Small intestine (tissue), 7 donors: ENCODE data around the gene HTATSF1. TPM values are rescaled to one million over a fixed set of nuclear protein-coding genes. Genes with fewer than 3 reads are reported as not detected.

Experiments
- DNase-seq, 2 donors: peaks; one replicate each; pipeline versions ENCODE4 v3.0.0 to v3.0.0-alpha.2; 2013
- FAIRE-seq: peaks from 2 replicates; lab custom pipeline; 2012; peaks lifted over from hg19 to GRCh38; lab: Jason Lieb, UNC
- H3K27ac ChIP-seq, 3 donors: one replicate each; pipeline ENCODE4 v1.5.1; 2013; ENCODE audit warnings: low read length in 2 of 3, mild to moderate bottlenecking in 2 of 3, control low read depth in 1 of 3, inconsistent platforms in 1 of 3, low read depth in 1 of 3, moderate library complexity in 1 of 3
- H3K27me3 ChIP-seq, 3 donors: one replicate each; pipeline ENCODE4 v1.6.1; 2013; ENCODE audit warnings: low read length in 3 of 3, inconsistent platforms in 1 of 3; ENCODE audit not compliant: control insufficient read depth in 3 of 3, insufficient read depth in 3 of 3
- H3K36me3 ChIP-seq, 3 donors: one replicate each; pipeline ENCODE4 v1.6.1; 2013; ENCODE audit warnings: low read length in 3 of 3, inconsistent platforms in 1 of 3, low read depth in 1 of 3, mild to moderate bottlenecking in 1 of 3, moderate library complexity in 1 of 3; ENCODE audit not compliant: control insufficient read depth in 3 of 3, insufficient read depth in 2 of 3
- H3K4me1 ChIP-seq, 3 donors: one replicate each; pipeline ENCODE4 v1.6.1; 2013; ENCODE audit warnings: low read length in 2 of 3, inconsistent platforms in 1 of 3, low read depth in 1 of 3, mild to moderate bottlenecking in 1 of 3, moderate library complexity in 1 of 3; ENCODE audit not compliant: control insufficient read depth in 3 of 3, insufficient read depth in 2 of 3
- H3K4me3 ChIP-seq, 3 donors: one replicate each; pipeline ENCODE4 v1.5.1; 2013; ENCODE audit warnings: low read length in 3 of 3, control low read depth in 1 of 3, inconsistent platforms in 1 of 3, low read depth in 1 of 3, mild to moderate bottlenecking in 1 of 3, moderate library complexity in 1 of 3
- H3K9me3 ChIP-seq, 2 donors: one replicate each; pipeline ENCODE4 v1.6.1; 2013; ENCODE audit warnings: low read depth in 1 of 2, low read length in 1 of 2; ENCODE audit not compliant: control insufficient read depth in 2 of 2, insufficient read depth in 1 of 2
- WGBS, 3 donors: extraction: QIAGEN DNeasy Blood & Tissue Kit; methylation state at CpG; one replicate each; pipeline ENCODE4 v1.1.7; 2013; 5-methylcytosine and 5-hydroxymethylcytosine counted together
- polyA plus RNA-seq, 4 donors: library from polyadenylated mRNA; stranded (reverse) in 3 of 4; unstranded in 1 of 4; fragments of 200-250 nt in 3 of 4; fragments of 120-200 nt in 1 of 4; gene quantifications; one replicate each; pipeline versions ENCODE4 v1.2.1 to v1.2.3, GENCODE V29; 2013
- donor health status: healthy with polysubstance abuse.
- donor health status: control.
- donor health status: control.
- donor health status: Bipolar disorder and iron deficiency.
- donor health status: healthy.

HTATSF1 gene
- polyA plus RNA-seq, 4 donors, result 27.0 to 52.5 (median 33.7) TPM

DNA sequence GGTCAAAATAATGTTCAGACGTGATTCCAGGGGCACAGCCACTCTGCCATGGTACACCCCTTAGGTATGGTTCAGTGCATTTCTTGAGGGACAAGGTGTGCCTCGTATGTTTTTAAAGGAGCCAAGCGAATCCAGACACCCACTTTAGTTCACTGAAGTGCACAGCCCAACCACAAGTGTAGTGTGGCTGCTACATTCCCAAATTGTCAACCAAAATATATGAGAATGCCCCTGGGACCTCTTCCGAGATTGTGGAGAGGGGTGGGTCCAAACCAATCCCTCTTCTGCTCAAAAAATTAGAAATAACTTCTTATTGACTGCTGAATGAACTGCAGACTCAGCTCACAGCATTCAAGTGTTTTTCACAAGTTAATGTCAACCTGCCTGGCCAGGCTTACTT lies 17.0 kb upstream of the HTATSF1 start:
- no peak for FAIRE-seq
- WGBS, 3 donors, result 31 to 43% (median 36%) methylated on average over 4 of the region's 4 CpGs

DNA sequence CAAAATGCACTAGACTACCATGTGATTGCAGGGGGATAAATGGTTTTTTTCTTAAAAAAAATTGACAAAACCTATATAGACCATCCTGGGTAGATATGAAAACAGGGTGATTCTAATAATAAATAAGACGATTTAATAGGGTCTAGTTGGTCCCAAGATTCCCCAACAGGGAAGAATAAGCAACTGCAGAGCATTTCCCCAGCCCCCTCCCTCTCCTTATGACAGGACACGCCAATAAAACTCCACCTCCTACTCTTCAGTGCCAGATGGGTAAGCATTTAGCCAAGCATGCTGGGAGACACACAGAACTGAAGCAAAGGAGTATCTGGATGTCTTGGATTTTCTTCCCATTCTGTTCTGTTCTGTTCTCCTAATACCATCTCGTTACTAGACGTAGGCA lies 9.7 kb upstream of the HTATSF1 start, which contains the start of gene BRS3:
BRS3 (plus strand) TSS at position 301 of the 400 bp plus-strand sequence. CDS start 168 bp downstream, outside the sequence.
- 44 to 77% (median 54%) methylated on average over 4 of the region's 4 CpGs for WGBS, 3 donors
- no peaks in the 10 kb centered on the region for H3K4me1 ChIP-seq
- H3K4me3 ChIP-seq, result no peak within 1 kb of the TSS
- peaks cover 0 to 1% (median 0%) of the 10 kb centered on the region in 3 donors for H3K27me3 ChIP-seq
- no peak within 1 kb of the TSS for H3K27ac ChIP-seq
- FAIRE-seq, result no peak
- DNase-seq, result no peak
- no peaks in the 10 kb centered on the region for H3K36me3 ChIP-seq
- no peaks in the 10 kb centered on the region for H3K9me3 ChIP-seq

More for the DNA sequence above, 17.0 kb upstream of the HTATSF1 start:
- DNase-seq, result no peak
- Histone ChIP-seq H3K27ac (no peak overlapping the region), H3K9me3 (no peaks in the 10 kb centered on the region), H3K27me3 (no peaks in the 10 kb centered on the region), H3K4me3 (no peak overlapping the region), H3K4me1 (no peaks in the 10 kb centered on the region), H3K36me3 (no peaks in the 10 kb centered on the region)

DNA sequence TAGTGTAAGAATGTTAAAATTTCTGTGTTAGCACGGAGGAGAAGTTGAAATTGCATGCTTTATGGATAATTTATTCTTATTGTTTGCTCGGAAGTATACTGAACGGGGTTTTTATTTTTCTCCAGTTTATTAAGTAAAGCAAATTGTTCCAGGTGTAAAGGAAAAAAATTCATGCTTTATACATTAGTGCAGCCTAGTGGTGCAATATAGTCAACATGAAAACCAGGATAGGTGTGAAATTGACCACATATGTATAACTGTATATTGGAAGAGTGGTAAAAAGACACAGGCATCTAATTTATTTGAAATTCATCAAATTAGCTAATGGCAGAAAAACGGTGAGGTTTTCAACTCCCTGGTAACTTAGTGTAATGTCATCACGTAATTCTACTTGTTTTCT lies 8.7 kb upstream of the HTATSF1 start:
- Histone ChIP-seq H3K27ac (no peak overlapping the region), H3K36me3 (no peaks in the 10 kb centered on the region), H3K4me3 (no peak overlapping the region), H3K4me1 (no peaks in the 10 kb centered on the region), H3K9me3 (no peaks in the 10 kb centered on the region), H3K27me3 (peaks cover 0 to 1% (median 0%) of the 10 kb centered on the region in 3 donors)
- WGBS, 3 donors, result 42 to 54% (median 45%) methylated on average over 5 of the region's 5 CpGs
- DNase-seq (no peak), FAIRE-seq (no peak)

DNA sequence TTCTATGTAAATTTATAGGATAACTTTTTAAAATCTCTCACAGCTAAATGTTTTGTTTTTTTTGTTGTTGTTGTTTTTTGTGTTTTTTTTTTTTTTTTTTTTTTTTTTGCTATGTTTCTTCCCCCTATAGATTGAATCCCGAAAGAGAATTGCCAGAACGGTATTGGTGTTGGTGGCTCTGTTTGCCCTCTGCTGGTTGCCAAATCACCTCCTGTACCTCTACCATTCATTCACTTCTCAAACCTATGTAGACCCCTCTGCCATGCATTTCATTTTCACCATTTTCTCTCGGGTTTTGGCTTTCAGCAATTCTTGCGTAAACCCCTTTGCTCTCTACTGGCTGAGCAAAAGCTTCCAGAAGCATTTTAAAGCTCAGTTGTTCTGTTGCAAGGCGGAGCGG lies 5.6 kb upstream of the HTATSF1 start:
- no peak for FAIRE-seq
- Histone ChIP-seq H3K4me1 (peaks cover 0 to 4% (median 0%) of the 10 kb centered on the region in 3 donors), H3K27ac (no peak overlapping the region), H3K27me3 (peaks cover 0 to 1% (median 0%) of the 10 kb centered on the region in 3 donors), H3K4me3 (no peak overlapping the region), H3K9me3 (no peaks in the 10 kb centered on the region), H3K36me3 (no peaks in the 10 kb centered on the region)
- WGBS, 3 donors, result 66 to 75% (median 67%) methylated on average over 6 of the region's 6 CpGs
- no peak for DNase-seq

DNA sequence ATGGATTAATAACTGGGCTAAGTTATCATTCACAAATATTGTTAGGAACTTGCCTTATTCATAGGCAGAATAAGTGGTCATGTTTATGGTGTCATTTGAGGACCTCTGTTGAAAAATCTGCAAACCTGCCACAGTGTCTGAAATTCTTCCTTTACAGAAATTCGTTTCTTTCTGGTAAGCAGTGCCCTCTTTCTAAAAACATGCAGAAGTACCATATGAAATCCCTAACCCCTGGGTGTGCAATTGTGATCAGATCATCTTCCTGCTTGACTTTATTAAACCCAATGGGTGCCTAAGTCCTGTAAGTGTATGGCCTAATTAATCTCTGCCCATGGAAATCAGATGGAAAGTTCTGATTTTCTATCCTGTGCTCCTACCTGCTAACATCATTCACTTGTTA lies 4.4 kb upstream of the HTATSF1 start:
- FAIRE-seq, result no peak
- H3K27ac ChIP-seq, result no peak overlapping the region
- peaks cover 0 to 4% (median 0%) of the 10 kb centered on the region in 3 donors for H3K4me1 ChIP-seq
- H3K36me3 ChIP-seq, result no peaks in the 10 kb centered on the region
- H3K27me3 ChIP-seq, result no peaks in the 10 kb centered on the region
- H3K9me3 ChIP-seq, result no peaks in the 10 kb centered on the region
- WGBS, 3 donors, result 20 to 77% (median 35%) methylated on average over 1 of the region's 1 CpG
- DNase-seq, result no peak
- no peak overlapping the region for H3K4me3 ChIP-seq

DNA sequence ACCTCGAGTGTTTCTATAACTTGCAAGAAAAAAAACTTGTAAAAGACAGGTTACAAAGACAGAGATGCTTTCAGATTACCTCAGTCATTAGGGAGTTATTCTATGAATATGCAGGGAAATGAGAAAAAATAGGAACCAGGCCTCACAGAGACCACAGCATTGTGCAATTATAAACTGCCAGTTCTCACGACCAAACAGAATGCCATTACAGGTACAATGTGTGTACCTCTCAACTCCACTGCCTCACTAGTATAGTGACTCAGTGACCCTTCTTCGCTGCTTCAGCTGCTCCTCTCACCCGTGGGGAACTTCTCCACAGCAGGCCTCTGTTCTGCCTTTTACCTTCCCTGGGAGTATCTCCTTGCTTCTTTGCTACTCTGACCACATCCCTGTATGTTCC lies 2.3 kb upstream of the HTATSF1 start:
- no peaks in the 10 kb centered on the region for H3K9me3 ChIP-seq
- H3K27me3 ChIP-seq, result no peaks in the 10 kb centered on the region
- no peak overlapping the region for H3K4me3 ChIP-seq
- H3K36me3 ChIP-seq, result no peaks in the 10 kb centered on the region
- 70 to 81% (median 75%) methylated on average over 4 of the region's 4 CpGs for WGBS, 3 donors
- H3K4me1 ChIP-seq, result peaks cover 0 to 4% (median 0%) of the 10 kb centered on the region in 3 donors
- H3K27ac ChIP-seq, result no peak overlapping the region
- FAIRE-seq (no peak), DNase-seq (no peak)

DNA sequence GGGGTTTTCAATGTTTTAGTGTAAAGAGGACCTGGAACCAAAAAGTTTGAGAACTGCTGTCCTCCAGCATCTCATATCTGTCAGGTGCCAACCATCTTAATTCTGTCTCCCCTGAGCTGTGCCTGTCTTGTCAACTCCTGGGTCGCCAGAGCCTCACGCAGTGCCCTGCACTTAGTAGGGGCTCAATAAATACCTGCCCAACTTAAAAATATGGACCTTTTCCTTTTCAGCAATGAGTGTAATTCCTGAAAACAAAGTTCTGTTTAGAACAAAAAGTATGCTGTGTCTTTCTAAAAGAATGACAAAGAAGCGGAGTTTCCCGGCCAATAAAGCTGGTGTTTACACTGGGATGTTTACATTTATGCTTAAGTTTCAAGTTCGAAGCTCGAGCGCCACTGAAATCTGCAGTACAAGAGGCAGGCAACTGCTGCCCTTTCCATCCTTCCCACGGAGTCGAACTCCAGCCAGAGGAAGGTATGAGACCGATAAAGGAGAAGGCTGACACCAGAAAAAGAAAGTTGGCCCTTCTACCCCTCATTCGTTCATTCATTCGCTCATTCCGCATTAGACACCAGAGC lies 1.1 kb upstream of the HTATSF1 start:
- no peak for FAIRE-seq
- WGBS, 3 donors, result 2 to 53% (median 7%) methylated on average over 13 of the region's 13 CpGs

DNA sequence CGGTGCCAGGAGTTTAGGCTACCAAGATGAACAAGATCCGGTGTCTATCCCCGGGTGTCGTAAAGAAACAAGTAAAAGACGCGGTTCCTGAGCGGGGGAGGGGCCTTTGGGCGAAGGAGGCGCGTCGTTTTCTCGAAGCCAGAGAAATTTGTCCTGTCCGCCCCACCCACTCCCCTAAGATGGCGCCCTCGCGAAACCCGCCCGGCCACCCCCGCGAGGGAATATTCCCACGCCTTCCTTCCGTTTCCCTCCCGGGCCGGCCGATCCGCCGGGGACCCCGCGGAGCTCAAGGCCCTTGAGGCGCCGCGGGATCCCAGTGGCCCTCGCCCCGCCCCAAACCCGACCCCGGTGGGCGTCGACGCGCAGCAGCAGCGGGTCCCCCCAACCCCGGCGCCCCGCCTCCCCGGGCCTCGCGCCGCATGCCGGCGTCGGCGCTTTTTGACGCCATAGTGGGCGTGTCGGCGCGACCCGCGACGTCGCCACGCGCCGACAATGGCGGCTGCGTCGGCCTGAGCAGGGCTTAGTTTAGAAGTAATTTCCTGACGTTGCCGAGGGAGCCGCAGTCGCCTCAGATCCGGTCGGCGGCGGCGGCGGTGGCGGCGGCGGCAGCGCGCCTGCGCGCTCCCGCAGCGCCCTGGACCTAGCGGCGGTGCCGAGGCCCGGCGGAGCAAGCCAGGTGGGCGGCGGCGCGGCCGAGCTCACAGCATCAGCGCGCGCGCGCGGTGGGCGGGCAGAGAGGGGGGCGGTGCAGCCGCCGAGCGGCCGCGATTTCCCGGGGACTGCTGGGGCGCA lies 432 bp upstream of the HTATSF1 start:
- no peaks in the 10 kb centered on the region for H3K27me3 ChIP-seq
- 0 to 46% (median 12%) methylated on average over 23 to 111 of the region's 111 CpGs for WGBS, 3 donors
- no peaks in the 10 kb centered on the region for H3K9me3 ChIP-seq
- FAIRE-seq (no peak), DNase-seq (peak; percentile 84 to 92)
- H3K27ac ChIP-seq, result peak overlapping the region; percentile 83 to 99 (median 98)
- H3K36me3 ChIP-seq, result no peaks in the 10 kb centered on the region
- H3K4me3 ChIP-seq, result peak overlapping the region; percentile 50 to 88 (median 53)
- H3K4me1 ChIP-seq, result peaks cover 0 to 4% (median 0%) of the 10 kb centered on the region in 3 donors

More for the DNA sequence above, 1.1 kb upstream of the HTATSF1 start:
- DNase-seq, result no peak
- H3K4me3 ChIP-seq, result peak overlapping the region; percentile 50 to 78 (median 53)
- no peaks in the 10 kb centered on the region for H3K27me3 ChIP-seq
- no peaks in the 10 kb centered on the region for H3K9me3 ChIP-seq
- H3K27ac ChIP-seq, result peak overlapping the region; percentile 83 to 99 (median 98)
- peaks cover 0 to 4% (median 0%) of the 10 kb centered on the region in 3 donors for H3K4me1 ChIP-seq
- no peaks in the 10 kb centered on the region for H3K36me3 ChIP-seq
